Effector memory CD4-positive, alpha-beta T cell (primary cell): ENCODE data around the gene ARFGAP2.

Experiments used
- DNase-seq, 3 donors: peaks; one replicate each; pipeline ENCODE4 v3.0.0-alpha.2; 2020
- H3K27ac ChIP-seq: 2 replicates; pipeline ENCODE4 v1.7.0; 2013; ENCODE audit warnings: mild to moderate bottlenecking, low read length, moderate library complexity; ENCODE audit not compliant: insufficient read depth, poor library complexity, severe bottlenecking
- H3K27me3 ChIP-seq: replicated peaks from 2 replicates; pipeline ENCODE4 v1.7.0; 2013; ENCODE audit warnings: mild to moderate bottlenecking, low read length; ENCODE audit not compliant: insufficient read depth, control insufficient read depth, poor library complexity, severe bottlenecking
- H3K36me3 ChIP-seq: 2 replicates; pipeline ENCODE4 v1.7.0; 2013; ENCODE audit warnings: mild to moderate bottlenecking, low read length, moderate library complexity; ENCODE audit not compliant: control insufficient read depth, insufficient read depth
- H3K4me1 ChIP-seq: 2 replicates; pipeline ENCODE4 v1.7.0; 2013; ENCODE audit warnings: low read length, mild to moderate bottlenecking; ENCODE audit not compliant: control insufficient read depth, insufficient read depth, poor library complexity, severe bottlenecking
- H3K4me3 ChIP-seq: 2 replicates; pipeline ENCODE4 v1.7.0; 2013; ENCODE audit warnings: low read length, low read depth, mild to moderate bottlenecking; ENCODE audit not compliant: insufficient read depth, poor library complexity, severe bottlenecking
- H3K9me3 ChIP-seq: 2 replicates; pipeline ENCODE4 v1.7.0; 2013; ENCODE audit warnings: mild to moderate bottlenecking, low read length, moderate library complexity; ENCODE audit not compliant: control insufficient read depth

ARFGAP2 gene

GRCh38 chr11:47160753-47161133 lies 15.9 kb downstream of the ARFGAP2 start:
- no peak overlapping the region for H3K4me3 ChIP-seq
- DNase-seq, result no peak
- no peaks in the 10 kb centered on the region for H3K27me3 ChIP-seq
- no peaks in the 10 kb centered on the region for H3K9me3 ChIP-seq
- no peaks in the 10 kb centered on the region for H3K4me1 ChIP-seq
- peaks cover 23% of the 10 kb centered on the region for H3K36me3 ChIP-seq
- no peak overlapping the region for H3K27ac ChIP-seq

- Histone ChIP-seq H3K9me3 (no peaks in the 10 kb centered on the region), H3K27ac (no peak overlapping the region), H3K4me1 (peaks cover 12% of the 10 kb centered on the region), H3K27me3 (no peaks in the 10 kb centered on the region), H3K36me3 (no peaks in the 10 kb centered on the region), H3K4me3 (no peak overlapping the region)
- no peak for DNase-seq
Observed at GRCh38 chr11:47158242-47158641, 18.4 kb downstream of the ARFGAP2 start.

- H3K9me3 ChIP-seq, result no peaks in the 10 kb centered on the region
- H3K4me1 ChIP-seq, result peaks cover 14% of the 10 kb centered on the region
- no peak overlapping the region for H3K4me3 ChIP-seq
- no peak overlapping the region for H3K27ac ChIP-seq
- no peaks in the 10 kb centered on the region for H3K27me3 ChIP-seq
- DNase-seq, result no peak
- no peaks in the 10 kb centered on the region for H3K36me3 ChIP-seq
Observed at GRCh38 chr11:47157805-47158204, 18.9 kb downstream of the ARFGAP2 start.

- peaks cover 14% of the 10 kb centered on the region for H3K4me1 ChIP-seq
- H3K4me3 ChIP-seq, result no peak overlapping the region
- H3K9me3 ChIP-seq, result no peaks in the 10 kb centered on the region
- no peak overlapping the region for H3K27ac ChIP-seq
- H3K36me3 ChIP-seq, result no peaks in the 10 kb centered on the region
- no peak for DNase-seq
- H3K27me3 ChIP-seq, result no peaks in the 10 kb centered on the region
Observed at GRCh38 chr11:47156951-47157350, 19.7 kb downstream of the ARFGAP2 start.

- Histone ChIP-seq H3K27ac (no peak overlapping the region), H3K9me3 (no peaks in the 10 kb centered on the region), H3K4me3 (no peak overlapping the region), H3K4me1 (peaks cover 14% of the 10 kb centered on the region), H3K27me3 (no peaks in the 10 kb centered on the region), H3K36me3 (no peaks in the 10 kb centered on the region)
- no peak for DNase-seq
Observed at GRCh38 chr11:47156333-47156732, 20.3 kb downstream of the ARFGAP2 start.

- Histone ChIP-seq H3K27ac (no peak overlapping the region), H3K9me3 (no peaks in the 10 kb centered on the region), H3K4me3 (no peak overlapping the region), H3K36me3 (no peaks in the 10 kb centered on the region), H3K27me3 (no peaks in the 10 kb centered on the region), H3K4me1 (peaks cover 14% of the 10 kb centered on the region)
- DNase-seq, result no peak
Observed at GRCh38 chr11:47155879-47156278, 20.8 kb downstream of the ARFGAP2 start.

- Histone ChIP-seq H3K4me1 (peaks cover 14% of the 10 kb centered on the region), H3K4me3 (no peak overlapping the region), H3K27me3 (no peaks in the 10 kb centered on the region), H3K36me3 (no peaks in the 10 kb centered on the region), H3K27ac (no peak overlapping the region), H3K9me3 (no peaks in the 10 kb centered on the region)
- DNase-seq, result no peak
Observed at GRCh38 chr11:47154616-47155570, 21.8 kb downstream of the ARFGAP2 start.

GRCh38 chr11:47152953-47153950 lies 23.4 kb downstream of the ARFGAP2 start:
- no peaks in the 10 kb centered on the region for H3K9me3 ChIP-seq
- peaks cover 14% of the 10 kb centered on the region for H3K4me1 ChIP-seq
- H3K4me3 ChIP-seq, result no peak overlapping the region
- no peak overlapping the region for H3K27ac ChIP-seq
- DNase-seq, result no peak
- H3K27me3 ChIP-seq, result no peaks in the 10 kb centered on the region
- H3K36me3 ChIP-seq, result no peaks in the 10 kb centered on the region

- DNase-seq, result no peak
- Histone ChIP-seq H3K27ac (no peak overlapping the region), H3K36me3 (no peaks in the 10 kb centered on the region), H3K27me3 (no peaks in the 10 kb centered on the region), H3K4me3 (no peak overlapping the region), H3K9me3 (no peaks in the 10 kb centered on the region), H3K4me1 (peaks cover 14% of the 10 kb centered on the region)
Observed at GRCh38 chr11:47152126-47152952, 24.3 kb downstream of the ARFGAP2 start.
